GM12892 (cell line): ENCODE data around the gene RGS7.

Experiments used
- POLR2A ChIP-seq: IDR thresholded peaks from 2 replicates; pipeline ENCODE4 v1.6.1; 2011; ENCODE audit warnings: low read depth, low read length, control low read depth
- POLR2AphosphoS5 ChIP-seq: IDR thresholded peaks from 2 replicates; pipeline ENCODE4 v1.6.1; 2011; ENCODE audit warnings: low read depth, low read length, control low read depth
- TAF1 ChIP-seq: IDR thresholded peaks from 2 replicates; pipeline ENCODE4 v1.6.1; 2011; ENCODE audit warnings: low read depth, mild to moderate bottlenecking, control low read depth, low read length, borderline replicate concordance

DNA sequence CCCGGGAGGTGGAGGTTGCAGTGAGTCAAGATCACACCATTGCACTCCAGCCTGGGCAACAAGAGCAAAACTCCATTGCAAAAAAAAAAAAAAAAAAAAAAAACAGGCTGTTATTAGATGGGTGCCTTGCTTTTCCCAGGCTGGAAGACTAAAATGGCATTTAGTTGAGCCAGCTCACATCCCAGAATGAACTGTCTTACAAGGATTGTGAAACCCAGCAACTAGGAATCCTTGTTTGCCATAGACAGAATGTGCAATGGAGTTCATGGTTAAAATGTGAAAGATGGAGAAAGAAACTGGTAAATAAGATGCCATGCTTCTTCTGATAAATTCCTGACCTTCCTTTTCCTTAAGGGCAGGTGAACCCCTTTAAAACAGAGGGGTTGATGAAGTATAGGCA lies 529.2 kb downstream of the RGS7 start:
- TF ChIP-seq POLR2A (no peak), POLR2AphosphoS5 (no peak), TAF1 (no peak)
